NB4 (cell line): ENCODE data around the gene DLG2.

Source experiments
- MYC ChIP-seq: IDR thresholded peaks from 2 replicates; pipeline ENCODE4 v1.6.1; 2011; ENCODE audit warnings: low read depth, low read length
- POLR2A ChIP-seq: IDR thresholded peaks from 2 replicates; pipeline ENCODE4 v1.6.1; 2011; ENCODE audit warnings: mild to moderate bottlenecking; ENCODE audit not compliant: insufficient read length; ENCODE audit errors: extremely low read depth
- TF ChIP-seq, protein P1 (sequence below): IDR thresholded peaks from one replicate; pipeline ENCODE4 v1.5.1; 2012; ENCODE audit warnings: low read depth, low read length
- TF ChIP-seq, protein P2 (sequence below): IDR thresholded peaks from 2 replicates; pipeline ENCODE4 v1.6.1; 2011; ENCODE audit warnings: low read depth, low read length

DNA sequence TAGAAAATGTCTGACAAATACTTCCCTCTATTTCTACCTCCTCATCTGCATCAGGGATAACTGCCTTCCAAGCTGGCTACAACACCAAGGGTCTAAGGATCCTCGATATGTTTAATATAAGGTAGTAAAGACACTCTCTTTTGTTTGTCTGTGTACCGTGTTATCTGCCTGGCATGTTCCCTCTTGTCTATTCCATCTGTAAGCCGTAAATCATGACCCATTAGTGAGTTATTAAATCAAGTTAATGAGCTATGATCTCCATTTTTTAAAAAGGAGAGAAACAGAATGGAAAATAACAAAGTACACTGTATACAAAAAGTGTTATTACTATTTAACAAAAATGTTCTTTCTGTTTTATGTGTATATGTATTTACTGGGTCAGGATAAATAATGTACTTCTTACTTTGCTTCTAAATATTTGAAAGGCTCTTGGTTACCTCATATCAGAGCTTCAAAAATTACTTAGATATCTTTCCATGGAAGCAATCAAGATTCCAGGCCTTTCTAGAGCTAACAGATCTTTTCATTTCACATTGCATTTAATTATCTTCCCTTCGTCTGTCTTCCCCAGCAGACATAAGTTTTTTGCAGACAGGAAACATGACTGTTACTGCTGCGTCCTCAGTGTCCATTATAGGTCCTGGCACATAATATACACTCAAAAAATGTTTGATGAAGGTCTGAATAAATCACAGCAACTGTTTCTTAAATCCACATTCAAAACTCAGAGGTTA lies 1998.4 kb downstream of the DLG2 start:
- TF ChIP-seq MYC (no peak), POLR2A (no peak)
- TF ChIP-seq, protein P1, sequence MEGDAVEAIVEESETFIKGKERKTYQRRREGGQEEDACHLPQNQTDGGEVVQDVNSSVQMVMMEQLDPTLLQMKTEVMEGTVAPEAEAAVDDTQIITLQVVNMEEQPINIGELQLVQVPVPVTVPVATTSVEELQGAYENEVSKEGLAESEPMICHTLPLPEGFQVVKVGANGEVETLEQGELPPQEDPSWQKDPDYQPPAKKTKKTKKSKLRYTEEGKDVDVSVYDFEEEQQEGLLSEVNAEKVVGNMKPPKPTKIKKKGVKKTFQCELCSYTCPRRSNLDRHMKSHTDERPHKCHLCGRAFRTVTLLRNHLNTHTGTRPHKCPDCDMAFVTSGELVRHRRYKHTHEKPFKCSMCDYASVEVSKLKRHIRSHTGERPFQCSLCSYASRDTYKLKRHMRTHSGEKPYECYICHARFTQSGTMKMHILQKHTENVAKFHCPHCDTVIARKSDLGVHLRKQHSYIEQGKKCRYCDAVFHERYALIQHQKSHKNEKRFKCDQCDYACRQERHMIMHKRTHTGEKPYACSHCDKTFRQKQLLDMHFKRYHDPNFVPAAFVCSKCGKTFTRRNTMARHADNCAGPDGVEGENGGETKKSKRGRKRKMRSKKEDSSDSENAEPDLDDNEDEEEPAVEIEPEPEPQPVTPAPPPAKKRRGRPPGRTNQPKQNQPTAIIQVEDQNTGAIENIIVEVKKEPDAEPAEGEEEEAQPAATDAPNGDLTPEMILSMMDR, result no peak
- TF ChIP-seq, protein P2, sequence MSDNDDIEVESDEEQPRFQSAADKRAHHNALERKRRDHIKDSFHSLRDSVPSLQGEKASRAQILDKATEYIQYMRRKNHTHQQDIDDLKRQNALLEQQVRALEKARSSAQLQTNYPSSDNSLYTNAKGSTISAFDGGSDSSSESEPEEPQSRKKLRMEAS, result no peak
